Psoas muscle (tissue), 8 donors: Measurements from ENCODE around the gene LRRIQ1. TPM values are rescaled to one million over a fixed set of nuclear protein-coding genes. Genes with fewer than 3 reads are reported as not detected.

Experiments
- ATAC-seq, 4 donors: fragments of 200-7000 bp; cut with Tn5 transposase; one replicate each; pipeline ENCODE4 v1.9.1; 2020; ENCODE audit warnings: moderate library complexity in 3 of 4, mild to moderate bottlenecking in 2 of 4
- DNase-seq, 2 donors: peaks; one replicate each; pipeline ENCODE4 v3.0.0-alpha.2; 2020
- H3K27ac ChIP-seq: fragments of 200-600 bp; one replicate; pipeline ENCODE4 v1.8.0; 2022
- H3K27me3 ChIP-seq, 3 donors: fragments of 200-600 bp in 1 of 3; one replicate each; pipeline versions ENCODE4 v1.6.1 to v1.8.0; 2013 to 2022; ENCODE audit warnings: low read length in 2 of 3, mild to moderate bottlenecking in 2 of 3, moderate library complexity in 1 of 3; ENCODE audit not compliant: insufficient read depth in 3 of 3
- H3K36me3 ChIP-seq, 2 donors: fragments of 200-600 bp in 1 of 2; one replicate each; pipeline versions ENCODE4 v1.6.1 to v1.8.0; 2013 to 2022; ENCODE audit warnings: low read depth in 1 of 2, mild to moderate bottlenecking in 1 of 2, moderate library complexity in 1 of 2; ENCODE audit not compliant: insufficient read depth in 1 of 2
- H3K4me1 ChIP-seq: fragments of 200-600 bp; one replicate; pipeline ENCODE4 v1.8.0; 2022
- H3K4me3 ChIP-seq: fragments of 200-600 bp; one replicate; pipeline ENCODE4 v1.8.0; 2022; ENCODE audit warnings: mild to moderate bottlenecking
- H3K9me3 ChIP-seq: fragments of 200-600 bp; one replicate; pipeline ENCODE4 v1.8.0; 2022
- WGBS, 3 donors: extraction: QIAGEN DNeasy Blood & Tissue Kit; methylation state at CpG; one replicate each; pipeline versions ENCODE4 v1.1.6 to v1.1.7; 2013; 5-methylcytosine and 5-hydroxymethylcytosine counted together
- intact Hi-C, 2 donors: fragments of 100-400 bp; cut with DNase I; formaldehyde crosslinking; loops; one replicate each; pipeline versions ENCODE4 v1.11.0 to v1.14.2; 2022
- polyA plus RNA-seq, 3 donors: library from polyadenylated mRNA; stranded (reverse); fragments of 200-250 nt; gene quantifications; one replicate each; pipeline ENCODE4 v1.2.3, GENCODE V29; 2013
- total RNA-seq, 4 donors: library from RNA; stranded (reverse); fragmentation: NEBNext Ultra II Directional in 2 of 4; extraction: Animal tissue kit (Norgen Biotek cat#: 25700) in 2 of 4; gene quantifications; one replicate each; pipeline versions ENCODE4 v1.2.1 to v1.2.4, GENCODE V29; 2021 to 2023
- TF ChIP-seq, protein P1 (sequence below): fragments of 200-600 bp; IDR thresholded peaks from one replicate; pipeline ENCODE4 v1.8.0; 2022; ENCODE audit warnings: antibody characterized with exemption
- donor health status: healthy with polysubstance abuse.
- donor health status: DM: no; HTN: no; CAD: no; lungs with moderate emphysema.
- donor health status: Bipolar disorder and iron deficiency.
- donor health status: healthy.
- donor health status: DM: yes; HTN: yes; CAD: no.
- donor health status: DM: no; HTN: no; CAD: no.
- donor health status: DM: no; HTN: no; CAD: no.
- donor health status: DM: yes; HTN: yes; CAD: no.

The LRRIQ1 gene
- total and polyA plus RNA-seq, 7 donors = 0.08 to 0.31 TPM; not detected in 5

GRCh38 chr12:85060916-85061315 lies 24.8 kb downstream of the LRRIQ1 start:
- no peaks in the 10 kb centered on the region for H3K4me1 ChIP-seq
- H3K4me3 ChIP-seq = no peak overlapping the region
- no peak overlapping the region for H3K27ac ChIP-seq
- DNase-seq (no peak), ATAC-seq (no peak)
- no peaks in the 10 kb centered on the region for H3K27me3 ChIP-seq
- H3K9me3 ChIP-seq = no peaks in the 10 kb centered on the region
- H3K36me3 ChIP-seq = no peaks in the 10 kb centered on the region
- 73 to 81% (median 77%) methylated on average over 2 of the region's 2 CpGs for WGBS, 3 donors
- TF ChIP-seq, protein P1, sequence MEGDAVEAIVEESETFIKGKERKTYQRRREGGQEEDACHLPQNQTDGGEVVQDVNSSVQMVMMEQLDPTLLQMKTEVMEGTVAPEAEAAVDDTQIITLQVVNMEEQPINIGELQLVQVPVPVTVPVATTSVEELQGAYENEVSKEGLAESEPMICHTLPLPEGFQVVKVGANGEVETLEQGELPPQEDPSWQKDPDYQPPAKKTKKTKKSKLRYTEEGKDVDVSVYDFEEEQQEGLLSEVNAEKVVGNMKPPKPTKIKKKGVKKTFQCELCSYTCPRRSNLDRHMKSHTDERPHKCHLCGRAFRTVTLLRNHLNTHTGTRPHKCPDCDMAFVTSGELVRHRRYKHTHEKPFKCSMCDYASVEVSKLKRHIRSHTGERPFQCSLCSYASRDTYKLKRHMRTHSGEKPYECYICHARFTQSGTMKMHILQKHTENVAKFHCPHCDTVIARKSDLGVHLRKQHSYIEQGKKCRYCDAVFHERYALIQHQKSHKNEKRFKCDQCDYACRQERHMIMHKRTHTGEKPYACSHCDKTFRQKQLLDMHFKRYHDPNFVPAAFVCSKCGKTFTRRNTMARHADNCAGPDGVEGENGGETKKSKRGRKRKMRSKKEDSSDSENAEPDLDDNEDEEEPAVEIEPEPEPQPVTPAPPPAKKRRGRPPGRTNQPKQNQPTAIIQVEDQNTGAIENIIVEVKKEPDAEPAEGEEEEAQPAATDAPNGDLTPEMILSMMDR = no peak
- intact Hi-C loops = no loop called here

- Histone ChIP-seq H3K27me3 (no peaks in the 10 kb centered on the region), H3K9me3 (no peaks in the 10 kb centered on the region), H3K36me3 (no peaks in the 10 kb centered on the region), H3K4me1 (no peaks in the 10 kb centered on the region), H3K27ac (no peak overlapping the region), H3K4me3 (no peak overlapping the region)
- DNase-seq = no peak
- no peak for ATAC-seq
- intact Hi-C loops = no loop called here
- 84 to 89% (median 85%) methylated on average over 3 of the region's 3 CpGs for WGBS, 3 donors
- TF ChIP-seq, protein P1 = no peak
Observed at GRCh38 chr12:85065837-85066482, 29.8 kb downstream of the LRRIQ1 start.

DNA sequence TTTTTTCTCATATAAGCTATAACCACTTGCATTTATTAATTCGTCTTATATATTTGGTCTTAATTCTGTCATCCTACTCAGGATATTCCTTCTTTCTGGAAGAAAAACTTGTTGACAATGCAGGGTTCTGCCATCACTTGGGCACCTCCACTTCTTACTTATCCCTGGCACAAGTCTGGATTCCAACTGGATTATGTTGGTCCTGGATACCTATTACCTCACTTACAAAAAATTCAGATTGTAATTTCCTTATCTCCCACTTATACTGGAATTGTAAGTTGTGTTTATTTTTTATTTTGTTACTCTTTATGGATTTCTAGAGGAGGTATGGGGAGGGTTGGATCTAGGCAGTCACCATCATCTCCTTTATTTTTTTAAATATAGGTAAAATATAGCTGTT lies 36.7 kb downstream of the LRRIQ1 start:
- TF ChIP-seq, protein P1 = no peak
- intact Hi-C loops = loop anchor here in 1 of 2 donors (10.0 kb wide), 1 partner anchor 372 kb away; no protein-coding TSS in a partner anchor
- Histone ChIP-seq H3K36me3 (no peaks in the 10 kb centered on the region), H3K27ac (no peak overlapping the region), H3K4me3 (no peak overlapping the region), H3K27me3 (no peaks in the 10 kb centered on the region), H3K9me3 (no peaks in the 10 kb centered on the region), H3K4me1 (no peaks in the 10 kb centered on the region)
- no peak for DNase-seq
- ATAC-seq = no peak
- 68 to 90% (median 86%) methylated on average over 1 of the region's 1 CpG for whole genome bisulfite sequencing, 3 donors

DNA sequence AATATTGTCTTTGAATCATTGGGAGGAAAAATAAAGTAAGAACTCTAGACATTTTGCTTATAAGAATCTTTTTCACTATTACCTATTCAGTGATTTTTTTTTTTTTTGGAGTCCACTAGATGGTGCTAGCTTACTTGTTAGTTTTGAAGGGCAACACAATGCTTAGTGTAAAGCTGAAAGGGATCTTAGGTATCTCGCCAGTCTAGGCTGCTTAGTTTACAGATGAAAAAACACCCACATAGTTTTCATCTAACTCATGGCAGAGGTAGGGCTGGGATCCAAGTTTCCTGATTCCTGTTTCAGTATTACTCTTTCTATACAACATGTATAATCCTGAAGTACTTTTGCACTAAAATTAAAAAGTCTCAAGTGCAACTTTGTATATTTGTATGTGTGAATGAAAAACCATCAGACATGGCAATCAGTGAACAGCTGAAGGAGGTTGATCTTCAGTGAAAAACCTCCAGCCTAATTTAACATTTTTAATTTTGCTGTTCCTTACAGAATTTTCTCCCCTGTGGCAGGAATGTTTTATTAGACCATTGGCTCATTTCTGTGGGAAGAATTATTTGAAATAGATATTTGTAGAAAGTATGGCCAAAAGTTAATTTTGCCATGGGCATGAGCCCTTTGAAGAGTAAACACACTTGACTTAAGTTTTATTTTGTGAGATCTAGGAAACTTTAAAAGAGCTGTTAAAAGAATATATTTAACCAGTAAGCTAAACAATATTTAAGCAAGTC lies 40.7 kb downstream of the LRRIQ1 start:
- Histone ChIP-seq H3K4me3 (no peak overlapping the region), H3K4me1 (no peaks in the 10 kb centered on the region), H3K27ac (no peak overlapping the region), H3K27me3 (no peaks in the 10 kb centered on the region), H3K9me3 (no peaks in the 10 kb centered on the region), H3K36me3 (no peaks in the 10 kb centered on the region)
- 0 to 5% (median 0%) methylated on average over 1 of the region's 1 CpG for WGBS, 3 donors
- peak in 1 of 4 donors; percentile 58 for ATAC-seq
- TF ChIP-seq, protein P1 = peak; percentile 21
- no peak for DNase-seq
- intact Hi-C loops = loop anchor here in 1 of 2 donors (10.0 kb wide), 1 partner anchor 368 kb away; no protein-coding TSS in a partner anchor
